Measurements from ENCODE around the gene GLT1D1.
A peak's percentile ranks its signal among the peaks of the same experiment; 100 is the strongest.

The GLT1D1 gene

GRCh38 chr12:128918481-128919260, 65.4 kb downstream of the GLT1D1 start:
- DNase-seq = no peak

GRCh38 chr12:128920468-128920867, 67.2 kb downstream of the GLT1D1 start:
- no peak for DNase-seq

GRCh38 chr12:128928361-128928760, 75.1 kb downstream of the GLT1D1 start:
- DNase-seq = no peak

GRCh38 chr12:128929057-128929456, 75.8 kb downstream of the GLT1D1 start:
- no peak for DNase-seq

- DNase-seq = no peak
Observed at GRCh38 chr12:128930606-128931005, 77.3 kb downstream of the GLT1D1 start.

GRCh38 chr12:128932521-128932920, 79.2 kb downstream of the GLT1D1 start:
- DNase-seq = no peak

- DNase-seq = no peak
Observed at GRCh38 chr12:128933039-128933438, 79.8 kb downstream of the GLT1D1 start.

- DNase-seq = no peak
Observed at GRCh38 chr12:128933926-128934325, 80.6 kb downstream of the GLT1D1 start.

- no peak for DNase-seq
Observed at GRCh38 chr12:128938886-128939285, 85.6 kb downstream of the GLT1D1 start.

- no peak for DNase-seq
Observed at GRCh38 chr12:128940090-128940888, 87.0 kb downstream of the GLT1D1 start.

- DNase-seq = no peak
Observed at GRCh38 chr12:128940974-128941373, 87.7 kb downstream of the GLT1D1 start.

- no peak for DNase-seq
Observed at GRCh38 chr12:128942960-128943477, 89.7 kb downstream of the GLT1D1 start.

GRCh38 chr12:128944956-128945355, 91.7 kb downstream of the GLT1D1 start:
- no peak for DNase-seq

- DNase-seq = no peak
Observed at GRCh38 chr12:128947209-128947608, 93.9 kb downstream of the GLT1D1 start.

- DNase-seq = no peak
Observed at GRCh38 chr12:128949086-128949485, 95.8 kb downstream of the GLT1D1 start.

GRCh38 chr12:128951448-128951847, 98.2 kb downstream of the GLT1D1 start:
- DNase-seq = no peak

- DNase-seq = no peak
Observed at GRCh38 chr12:128956755-128957154, 103.5 kb downstream of the GLT1D1 start.

GRCh38 chr12:128959901-128960300, 106.6 kb downstream of the GLT1D1 start:
- DNase-seq = no peak

- DNase-seq = no peak
Observed at GRCh38 chr12:128961308-128961902, 108.1 kb downstream of the GLT1D1 start.

GRCh38 chr12:128961957-128962356, 108.7 kb downstream of the GLT1D1 start:
- no peak for DNase-seq

GRCh38 chr12:128966203-128966810, 113.0 kb downstream of the GLT1D1 start:
- DNase-seq = no peak

- no peak for DNase-seq
Observed at GRCh38 chr12:128968668-128969067, 115.4 kb downstream of the GLT1D1 start.

GRCh38 chr12:128969480-128970055, 116.3 kb downstream of the GLT1D1 start:
- peak; percentile 69 for DNase-seq

Data from activated CD8-positive, alpha-beta memory T cell treated with anti-CD3 and anti-CD28 coated beads for 24 hours (primary cell).